AG09309 (cell line): ENCODE data around the gene NMNAT2.

Experiments used
- DNase-seq: peaks from one replicate; pipeline ENCODE4 v3.0.0-alpha.2; 2010; ENCODE audit warnings: low read depth
- H3K4me3 ChIP-seq: 2 replicates; pipeline ENCODE4 v1.5.1; 2011; ENCODE audit warnings: mild to moderate bottlenecking, low read depth, low read length, moderate library complexity; ENCODE audit not compliant: control insufficient read depth
- CTCF ChIP-seq: IDR thresholded peaks from 2 replicates; pipeline ENCODE4 v1.5.1; 2011; ENCODE audit warnings: mild to moderate bottlenecking, low read depth, low read length, inconsistent platforms; ENCODE audit not compliant: insufficient read depth, control insufficient read depth; ENCODE audit errors: missing control alignments

NMNAT2 gene

GRCh38 chr1:183240526-183240825 is 177.7 kb downstream of the NMNAT2 start:
- TF ChIP-seq CTCF = no peak

DNA sequence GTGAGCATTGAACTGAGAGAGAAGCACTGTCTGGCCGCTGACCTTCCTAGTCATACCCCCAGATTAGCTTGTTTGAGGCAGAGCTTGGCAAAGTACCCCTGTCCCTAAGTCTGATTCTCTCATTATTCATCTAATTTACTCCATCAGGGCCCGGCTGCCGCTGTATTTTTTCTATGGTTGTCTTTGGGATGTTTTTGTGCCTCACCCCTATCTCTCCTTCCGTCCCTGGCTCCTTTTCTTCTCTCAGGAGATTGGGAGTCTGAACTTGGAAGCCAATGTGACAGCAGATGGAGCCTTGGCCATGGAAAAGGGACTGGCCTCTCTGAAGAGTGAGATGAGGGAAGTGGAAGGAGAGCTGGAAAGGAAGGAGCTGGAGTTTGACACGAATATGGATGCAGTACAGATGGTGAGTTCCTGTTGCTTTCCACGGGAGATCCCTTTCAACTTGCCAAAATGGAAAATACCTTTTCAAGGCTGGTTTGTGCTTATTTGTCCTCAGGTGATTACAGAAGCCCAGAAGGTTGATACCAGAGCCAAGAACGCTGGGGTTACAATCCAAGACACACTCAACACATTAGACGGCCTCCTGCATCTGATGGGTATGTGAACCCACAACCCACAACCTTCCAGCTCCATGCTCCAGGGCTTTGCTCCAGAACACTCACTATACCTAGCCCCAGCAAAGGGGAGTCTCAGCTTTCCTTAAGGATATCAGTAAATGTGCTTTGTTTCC is 178.2 kb downstream of the NMNAT2 start:
- no peak for DNase-seq
- TF ChIP-seq CTCF = no peak
- no peak overlapping the region for H3K4me3 ChIP-seq

More at GRCh38 chr1:183240526-183240825, 177.7 kb downstream of the NMNAT2 start:
- DNase-seq = no peak
- no peak overlapping the region for H3K4me3 ChIP-seq

DNA sequence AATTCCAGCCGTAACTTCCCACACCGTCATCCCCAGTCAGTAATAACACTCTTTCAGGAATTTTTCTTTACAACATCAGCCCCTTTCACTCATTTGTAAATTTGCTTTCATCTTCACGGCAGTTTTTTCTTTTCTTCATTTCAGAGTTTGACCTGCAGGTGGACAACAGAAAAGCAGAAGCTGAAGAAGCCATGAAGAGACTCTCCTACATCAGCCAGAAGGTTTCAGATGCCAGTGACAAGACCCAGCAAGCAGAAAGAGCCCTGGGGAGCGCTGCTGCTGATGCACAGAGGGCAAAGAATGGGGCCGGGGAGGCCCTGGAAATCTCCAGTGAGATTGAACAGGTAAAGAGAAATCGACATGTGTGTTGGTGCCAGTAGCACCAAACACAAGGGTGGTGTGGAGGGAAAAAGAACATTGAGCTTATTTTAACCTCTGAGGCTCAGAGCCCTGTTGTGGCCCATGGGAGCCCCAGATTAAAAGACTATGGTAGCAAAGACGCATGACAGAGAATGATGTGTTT is 178.9 kb downstream of the NMNAT2 start:
- TF ChIP-seq CTCF = no peak
- no peak for DNase-seq
- H3K4me3 ChIP-seq = no peak overlapping the region

- TF ChIP-seq CTCF = no peak
- no peak for DNase-seq
- H3K4me3 ChIP-seq = no peak overlapping the region
Observed at GRCh38 chr1:183238071-183238470, 180.1 kb downstream of the NMNAT2 start.

- DNase-seq = no peak
- no peak for TF ChIP-seq CTCF
- no peak overlapping the region for H3K4me3 ChIP-seq
Observed at GRCh38 chr1:183237046-183237445, 181.1 kb downstream of the NMNAT2 start.

DNA sequence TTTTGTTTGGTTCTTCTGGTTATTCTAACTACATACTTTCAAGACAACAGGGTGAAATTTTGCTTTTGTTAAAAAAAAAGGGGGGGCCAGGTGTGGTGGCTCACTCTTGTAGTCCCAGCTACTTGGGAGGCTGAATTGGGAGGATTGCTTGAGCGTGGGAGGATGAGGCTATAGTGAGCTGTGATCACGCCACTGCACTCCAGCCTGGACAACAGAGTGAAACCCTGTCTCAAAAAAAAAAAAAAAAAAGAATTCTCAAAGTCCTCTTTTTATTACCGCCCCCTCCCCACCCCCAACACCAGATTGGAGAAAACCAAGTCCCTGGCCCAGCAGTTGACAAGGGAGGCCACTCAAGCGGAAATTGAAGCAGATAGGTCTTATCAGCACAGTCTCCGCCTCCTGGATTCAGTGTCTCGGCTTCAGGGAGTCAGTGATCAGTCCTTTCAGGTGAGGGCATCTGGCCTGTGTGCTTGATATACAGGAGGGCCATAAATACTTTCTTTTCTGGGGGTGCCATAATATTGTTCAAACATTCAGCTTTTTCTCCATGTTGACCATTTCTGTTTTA is 181.9 kb downstream of the NMNAT2 start:
- DNase-seq = no peak
- no peak for TF ChIP-seq CTCF
- no peak overlapping the region for H3K4me3 ChIP-seq
